ENCODE measurements around the gene BTN2A1.

BTN2A1 gene

GRCh38 chr6:26485112-26485780 lies 27.5 kb downstream of the BTN2A1 start:
- Histone ChIP-seq H3K4me3 (ENCODE audit: low read depth in 1 of 5, low read length in 5 of 5) (no peak overlapping the region), H3K27ac (ENCODE audit: low read depth, low read length) (no peak overlapping the region), H3K36me3 (ENCODE audit: control insufficient read depth in 5 of 5, insufficient read depth in 5 of 5, low read length in 5 of 5) (no peaks in the 10 kb centered on the region), H3K4me1 (ENCODE audit: control insufficient read depth in 5 of 5, insufficient read depth in 5 of 5, low read length in 5 of 5) (no peaks in the 10 kb centered on the region), H3K27me3 (ENCODE audit: control insufficient read depth in 5 of 5, insufficient read depth in 4 of 5, low read length in 5 of 5) (no peaks in the 10 kb centered on the region), H3K9me3 (ENCODE audit: control insufficient read depth in 5 of 5, low read length in 5 of 5) (peaks cover 0 to 9% (median 0%) of the 10 kb centered on the region in 5 donors), H3K9ac (ENCODE audit: low read length in 5 of 5) (no peak overlapping the region)

GRCh38 chr6:26486358-26486757 lies 28.6 kb downstream of the BTN2A1 start:
- Histone ChIP-seq H3K36me3 (ENCODE audit: control insufficient read depth in 5 of 5, insufficient read depth in 5 of 5, low read length in 5 of 5) (no peaks in the 10 kb centered on the region), H3K4me3 (ENCODE audit: low read depth in 1 of 5, low read length in 5 of 5) (no peak overlapping the region), H3K4me1 (ENCODE audit: control insufficient read depth in 5 of 5, insufficient read depth in 5 of 5, low read length in 5 of 5) (no peaks in the 10 kb centered on the region), H3K9ac (ENCODE audit: low read length in 5 of 5) (no peak overlapping the region), H3K9me3 (ENCODE audit: control insufficient read depth in 5 of 5, low read length in 5 of 5) (peaks cover 0 to 9% (median 0%) of the 10 kb centered on the region in 5 donors), H3K27ac (ENCODE audit: low read depth, low read length) (no peak overlapping the region), H3K27me3 (ENCODE audit: control insufficient read depth in 5 of 5, insufficient read depth in 4 of 5, low read length in 5 of 5) (no peaks in the 10 kb centered on the region)

- Histone ChIP-seq H3K36me3 (ENCODE audit: control insufficient read depth in 5 of 5, insufficient read depth in 5 of 5, low read length in 5 of 5) (no peaks in the 10 kb centered on the region), H3K9me3 (ENCODE audit: control insufficient read depth in 5 of 5, low read length in 5 of 5) (peaks cover 0 to 9% (median 0%) of the 10 kb centered on the region in 5 donors), H3K4me1 (ENCODE audit: control insufficient read depth in 5 of 5, insufficient read depth in 5 of 5, low read length in 5 of 5) (no peaks in the 10 kb centered on the region), H3K27me3 (ENCODE audit: control insufficient read depth in 5 of 5, insufficient read depth in 4 of 5, low read length in 5 of 5) (no peaks in the 10 kb centered on the region), H3K9ac (ENCODE audit: low read length in 5 of 5) (no peak overlapping the region), H3K27ac (ENCODE audit: low read depth, low read length) (no peak overlapping the region), H3K4me3 (ENCODE audit: low read depth in 1 of 5, low read length in 5 of 5) (no peak overlapping the region)
Observed at GRCh38 chr6:26487466-26487865, 29.7 kb downstream of the BTN2A1 start.

- Histone ChIP-seq H3K36me3 (ENCODE audit: control insufficient read depth in 5 of 5, insufficient read depth in 5 of 5, low read length in 5 of 5) (no peaks in the 10 kb centered on the region), H3K4me1 (ENCODE audit: control insufficient read depth in 5 of 5, insufficient read depth in 5 of 5, low read length in 5 of 5) (no peaks in the 10 kb centered on the region), H3K4me3 (ENCODE audit: low read depth in 1 of 5, low read length in 5 of 5) (no peak overlapping the region), H3K27ac (ENCODE audit: low read depth, low read length) (no peak overlapping the region), H3K9ac (ENCODE audit: low read length in 5 of 5) (no peak overlapping the region), H3K27me3 (ENCODE audit: control insufficient read depth in 5 of 5, insufficient read depth in 4 of 5, low read length in 5 of 5) (no peaks in the 10 kb centered on the region), H3K9me3 (ENCODE audit: control insufficient read depth in 5 of 5, low read length in 5 of 5) (peaks cover 0 to 9% (median 0%) of the 10 kb centered on the region in 5 donors)
Observed at GRCh38 chr6:26489996-26490964, 32.5 kb downstream of the BTN2A1 start.

GRCh38 chr6:26491604-26492003 lies 33.8 kb downstream of the BTN2A1 start:
- H3K4me1 ChIP-seq (ENCODE audit: control insufficient read depth in 5 of 5, insufficient read depth in 5 of 5, low read length in 5 of 5): no peaks in the 10 kb centered on the region

GRCh38 chr6:26493258-26493657 lies 35.5 kb downstream of the BTN2A1 start:
- Histone ChIP-seq H3K9me3 (ENCODE audit: control insufficient read depth in 5 of 5, low read length in 5 of 5) (no peaks in the 10 kb centered on the region), H3K9ac (ENCODE audit: low read length in 5 of 5) (no peak overlapping the region), H3K27me3 (ENCODE audit: control insufficient read depth in 5 of 5, insufficient read depth in 4 of 5, low read length in 5 of 5) (no peaks in the 10 kb centered on the region), H3K4me1 (ENCODE audit: control insufficient read depth in 5 of 5, insufficient read depth in 5 of 5, low read length in 5 of 5) (no peaks in the 10 kb centered on the region), H3K27ac (ENCODE audit: low read depth, low read length) (no peak overlapping the region), H3K4me3 (ENCODE audit: low read depth in 1 of 5, low read length in 5 of 5) (no peak overlapping the region), H3K36me3 (ENCODE audit: control insufficient read depth in 5 of 5, insufficient read depth in 5 of 5, low read length in 5 of 5) (no peaks in the 10 kb centered on the region)

More at GRCh38 chr6:26491604-26492003, 33.8 kb downstream of the BTN2A1 start:
- Histone ChIP-seq H3K36me3 (ENCODE audit: control insufficient read depth in 5 of 5, insufficient read depth in 5 of 5, low read length in 5 of 5) (no peaks in the 10 kb centered on the region), H3K27ac (ENCODE audit: low read depth, low read length) (no peak overlapping the region), H3K4me3 (ENCODE audit: low read depth in 1 of 5, low read length in 5 of 5) (no peak overlapping the region), H3K9me3 (ENCODE audit: control insufficient read depth in 5 of 5, low read length in 5 of 5) (peaks cover 0 to 9% (median 0%) of the 10 kb centered on the region in 5 donors), H3K27me3 (ENCODE audit: control insufficient read depth in 5 of 5, insufficient read depth in 4 of 5, low read length in 5 of 5) (no peaks in the 10 kb centered on the region), H3K9ac (ENCODE audit: low read length in 5 of 5) (no peak overlapping the region)

- Histone ChIP-seq H3K36me3 (ENCODE audit: control insufficient read depth in 5 of 5, insufficient read depth in 5 of 5, low read length in 5 of 5) (no peaks in the 10 kb centered on the region), H3K27me3 (ENCODE audit: control insufficient read depth in 5 of 5, insufficient read depth in 4 of 5, low read length in 5 of 5) (no peaks in the 10 kb centered on the region), H3K9me3 (ENCODE audit: control insufficient read depth in 5 of 5, low read length in 5 of 5) (no peaks in the 10 kb centered on the region), H3K4me1 (ENCODE audit: control insufficient read depth in 5 of 5, insufficient read depth in 5 of 5, low read length in 5 of 5) (no peaks in the 10 kb centered on the region), H3K9ac (ENCODE audit: low read length in 5 of 5) (no peak overlapping the region), H3K27ac (ENCODE audit: low read depth, low read length) (no peak overlapping the region), H3K4me3 (ENCODE audit: low read depth in 1 of 5, low read length in 5 of 5) (no peak overlapping the region)
Observed at GRCh38 chr6:26494117-26494516, 36.4 kb downstream of the BTN2A1 start.

GRCh38 chr6:26495281-26495680 lies 37.5 kb downstream of the BTN2A1 start:
- no peaks in the 10 kb centered on the region for H3K9me3 ChIP-seq (ENCODE audit: control insufficient read depth in 5 of 5, low read length in 5 of 5)
- no peaks in the 10 kb centered on the region for H3K4me1 ChIP-seq (ENCODE audit: control insufficient read depth in 5 of 5, insufficient read depth in 5 of 5, low read length in 5 of 5)
- no peak overlapping the region for H3K9ac ChIP-seq (ENCODE audit: low read length in 5 of 5)
- H3K27me3 ChIP-seq (ENCODE audit: control insufficient read depth in 5 of 5, insufficient read depth in 4 of 5, low read length in 5 of 5): no peaks in the 10 kb centered on the region
- no peak overlapping the region for H3K4me3 ChIP-seq (ENCODE audit: low read depth in 1 of 5, low read length in 5 of 5)
- no peaks in the 10 kb centered on the region for H3K36me3 ChIP-seq (ENCODE audit: control insufficient read depth in 5 of 5, insufficient read depth in 5 of 5, low read length in 5 of 5)
- H3K27ac ChIP-seq (ENCODE audit: low read depth, low read length): no peak overlapping the region

GRCh38 chr6:26497610-26498009 lies 39.9 kb downstream of the BTN2A1 start:
- Histone ChIP-seq H3K4me3 (ENCODE audit: low read depth in 1 of 5, low read length in 5 of 5) (no peak overlapping the region), H3K4me1 (ENCODE audit: control insufficient read depth in 5 of 5, insufficient read depth in 5 of 5, low read length in 5 of 5) (peaks cover 0 to 12% (median 10%) of the 10 kb centered on the region in 5 donors), H3K27me3 (ENCODE audit: control insufficient read depth in 5 of 5, insufficient read depth in 4 of 5, low read length in 5 of 5) (peaks cover 4 to 12% (median 11%) of the 10 kb centered on the region in 5 donors), H3K9me3 (ENCODE audit: control insufficient read depth in 5 of 5, low read length in 5 of 5) (no peaks in the 10 kb centered on the region), H3K27ac (ENCODE audit: low read depth, low read length) (no peak overlapping the region), H3K36me3 (ENCODE audit: control insufficient read depth in 5 of 5, insufficient read depth in 5 of 5, low read length in 5 of 5) (no peaks in the 10 kb centered on the region), H3K9ac (ENCODE audit: low read length in 5 of 5) (no peak overlapping the region)

GRCh38 chr6:26500102-26500501 lies 42.3 kb downstream of the BTN2A1 start, which contains the start of gene BTN1A1:
Gene BTN1A1 (plus strand): TSS chr6:26500303. CDS start chr6:26501287, 984 bp downstream.
- Histone ChIP-seq H3K4me1 (ENCODE audit: control insufficient read depth in 5 of 5, insufficient read depth in 5 of 5, low read length in 5 of 5) (peaks cover 0 to 12% (median 10%) of the 10 kb centered on the region in 5 donors), H3K4me3 (ENCODE audit: low read depth in 1 of 5, low read length in 5 of 5) (no peak within 1 kb of the TSS), H3K9me3 (ENCODE audit: control insufficient read depth in 5 of 5, low read length in 5 of 5) (no peaks in the 10 kb centered on the region), H3K36me3 (ENCODE audit: control insufficient read depth in 5 of 5, insufficient read depth in 5 of 5, low read length in 5 of 5) (no peaks in the 10 kb centered on the region), H3K27me3 (ENCODE audit: control insufficient read depth in 5 of 5, insufficient read depth in 4 of 5, low read length in 5 of 5) (peaks cover 4 to 12% (median 11%) of the 10 kb centered on the region in 5 donors), H3K9ac (ENCODE audit: low read length in 5 of 5) (no peak within 1 kb of the TSS), H3K27ac (ENCODE audit: low read depth, low read length) (no peak within 1 kb of the TSS)
